Thoracic aorta (tissue), 2 donors: ENCODE results near the gene ZNF664. TPM values are rescaled to one million over a fixed set of nuclear protein-coding genes. Genes with fewer than 3 reads are reported as not detected.

Experiments
- ATAC-seq: fragments of 150-250 bp; one replicate; pipeline ENCODE4 v1.8.0; 2017; ENCODE audit warnings: low read depth; ENCODE audit not compliant: insufficient number of reproducible peaks, low FRiP score
- DNase-seq: peaks from one replicate; pipeline ENCODE4 v3.0.0-alpha.2; 2020; ENCODE audit warnings: low spot score
- H3K27ac ChIP-seq, 2 donors: fragments of 200-600 bp; sonication (generic); 1 replicate in 1 of 2; 2 replicates in 1 of 2; pipeline ENCODE4 v1.5.1; 2016; ENCODE audit warnings: mild to moderate bottlenecking in 2 of 2, moderate library complexity in 2 of 2
- H3K27me3 ChIP-seq: fragments of 200-600 bp; sonication (generic); replicated peaks from 2 replicates; pipeline ENCODE4 v1.6.0; 2016; ENCODE audit warnings: mild to moderate bottlenecking; ENCODE audit not compliant: insufficient read depth
- H3K36me3 ChIP-seq: fragments of 200-600 bp; sonication (generic); one replicate; pipeline ENCODE4 v1.5.1; 2016
- H3K4me1 ChIP-seq, 2 donors: fragments of 200-600 bp; sonication (generic); 1 replicate in 1 of 2; 2 replicates in 1 of 2; pipeline versions ENCODE4 v1.5.1 to v1.6.0; 2016; ENCODE audit warnings: low read depth in 2 of 2, mild to moderate bottlenecking in 1 of 2; ENCODE audit not compliant: control insufficient read depth in 1 of 2
- H3K4me3 ChIP-seq: fragments of 200-600 bp; sonication (generic); 2 replicates; pipeline ENCODE4 v1.5.1; 2016; ENCODE audit warnings: mild to moderate bottlenecking
- H3K9me3 ChIP-seq: fragments of 200-600 bp; sonication (generic); 2 replicates; pipeline ENCODE4 v1.5.1; 2016
- CTCF ChIP-seq: fragments of 200-600 bp; sonication (generic); IDR thresholded peaks from one replicate; pipeline ENCODE4 v1.5.1; 2019; ENCODE audit warnings: antibody characterized with exemption
- total RNA-seq, 2 donors: library from RNA; depleted of rRNA; stranded (reverse); fragments of >200 nt; gene quantifications; one replicate each; pipeline versions ENCODE4 v1.1.0 to v1.2.3, GENCODE V29; 2016

The ZNF664 gene
- total RNA-seq, 2 donors from 2014 or later: 46.4 to 48.2 TPM

GRCh38 chr12:124001343-124001742 is 28.3 kb downstream of the ZNF664 start:
- ATAC-seq (no peak), DNase-seq (no peak)
- Histone ChIP-seq H3K27me3 (no peaks in the 10 kb centered on the region), H3K4me1 (no peaks in the 10 kb centered on the region), H3K9me3 (no peaks in the 10 kb centered on the region), H3K36me3 (peaks cover 9% of the 10 kb centered on the region), H3K4me3 (no peak overlapping the region), H3K27ac (no peak overlapping the region)
- no peak for TF ChIP-seq CTCF

GRCh38 chr12:124002021-124002644 is 29.1 kb downstream of the ZNF664 start:
- no peak for ATAC-seq
- no peaks in the 10 kb centered on the region for H3K4me1 ChIP-seq
- no peaks in the 10 kb centered on the region for H3K9me3 ChIP-seq

GRCh38 chr12:124002654-124003053 is 29.6 kb downstream of the ZNF664 start:
- H3K27me3 ChIP-seq: no peaks in the 10 kb centered on the region
- no peaks in the 10 kb centered on the region for H3K4me1 ChIP-seq
- peaks cover 9% of the 10 kb centered on the region for H3K36me3 ChIP-seq
- no peak for ATAC-seq
- no peak for TF ChIP-seq CTCF
- H3K27ac ChIP-seq: no peak overlapping the region
- no peaks in the 10 kb centered on the region for H3K9me3 ChIP-seq
- DNase-seq: no peak
- no peak overlapping the region for H3K4me3 ChIP-seq

More at GRCh38 chr12:124002021-124002644, 29.1 kb downstream of the ZNF664 start:
- H3K4me3 ChIP-seq: no peak overlapping the region
- H3K27me3 ChIP-seq: no peaks in the 10 kb centered on the region
- no peak overlapping the region for H3K27ac ChIP-seq
- TF ChIP-seq CTCF: no peak
- peaks cover 9% of the 10 kb centered on the region for H3K36me3 ChIP-seq
- DNase-seq: no peak

GRCh38 chr12:124004233-124004875 is 31.3 kb downstream of the ZNF664 start:
- H3K4me1 ChIP-seq: no peaks in the 10 kb centered on the region
- DNase-seq (no peak), ATAC-seq (no peak)
- no peaks in the 10 kb centered on the region for H3K9me3 ChIP-seq
- no peaks in the 10 kb centered on the region for H3K36me3 ChIP-seq
- no peak overlapping the region for H3K4me3 ChIP-seq
- no peak overlapping the region for H3K27ac ChIP-seq
- TF ChIP-seq CTCF: no peak
- H3K27me3 ChIP-seq: no peaks in the 10 kb centered on the region

GRCh38 chr12:124006085-124006845 is 33.2 kb downstream of the ZNF664 start:
- no peak overlapping the region for H3K27ac ChIP-seq
- no peaks in the 10 kb centered on the region for H3K27me3 ChIP-seq
- TF ChIP-seq CTCF: no peak
- H3K4me1 ChIP-seq: no peaks in the 10 kb centered on the region
- H3K9me3 ChIP-seq: no peaks in the 10 kb centered on the region
- H3K36me3 ChIP-seq: peaks cover 4% of the 10 kb centered on the region
- ATAC-seq (no peak), DNase-seq (no peak)
- H3K4me3 ChIP-seq: no peak overlapping the region
